C4-2B (cell line): ENCODE results near the gene DDRGK1.

ENCODE experiments used
- H3K27ac ChIP-seq: fragments of 450-650 bp; 2 replicates; pipeline ENCODE4 v1.5.1; 2017
- ZFX ChIP-seq: fragments of 450-650 bp; IDR thresholded peaks from 2 replicates; pipeline ENCODE4 v1.6.1; 2017
- TF ChIP-seq, protein P1 (sequence below): fragments of 450-650 bp; conservative IDR thresholded peaks from 2 replicates; pipeline ENCODE4 v1.5.1; 2017; ENCODE audit warnings: mild to moderate bottlenecking

Gene DDRGK1

DNA sequence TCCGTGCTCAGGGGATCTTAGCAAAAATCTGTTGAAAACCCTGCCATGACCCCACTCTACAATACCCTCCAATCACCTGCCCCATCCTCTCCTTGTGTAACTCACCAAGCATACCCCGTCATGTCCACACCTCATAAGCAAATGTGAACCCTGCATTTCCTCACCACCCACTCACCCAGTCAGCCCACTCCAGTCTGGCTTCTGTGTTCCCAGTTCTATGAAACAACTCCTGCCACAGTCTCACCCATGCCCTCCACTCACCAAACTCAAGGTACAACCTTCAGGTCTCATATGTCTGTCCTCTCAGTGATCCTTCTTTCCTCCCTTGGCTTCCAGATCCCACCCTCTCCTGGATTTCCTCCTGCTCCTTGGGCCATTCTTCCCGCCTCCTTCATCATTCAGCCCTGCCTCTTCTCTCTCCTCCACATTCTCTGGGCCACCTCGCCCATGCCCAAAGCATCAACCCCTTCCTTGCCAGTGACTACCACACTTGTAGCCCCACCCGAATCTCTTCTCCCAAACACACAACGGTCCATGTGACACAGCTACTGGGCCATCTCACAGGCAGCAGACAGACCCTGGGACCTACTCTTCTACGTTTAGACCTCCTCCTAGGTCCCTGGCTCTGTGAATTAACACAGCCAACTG lies 8.8 kb downstream of the DDRGK1 start:
- no peak overlapping the region for H3K27ac ChIP-seq
- no peak for TF ChIP-seq ZFX
- TF ChIP-seq, protein P1, sequence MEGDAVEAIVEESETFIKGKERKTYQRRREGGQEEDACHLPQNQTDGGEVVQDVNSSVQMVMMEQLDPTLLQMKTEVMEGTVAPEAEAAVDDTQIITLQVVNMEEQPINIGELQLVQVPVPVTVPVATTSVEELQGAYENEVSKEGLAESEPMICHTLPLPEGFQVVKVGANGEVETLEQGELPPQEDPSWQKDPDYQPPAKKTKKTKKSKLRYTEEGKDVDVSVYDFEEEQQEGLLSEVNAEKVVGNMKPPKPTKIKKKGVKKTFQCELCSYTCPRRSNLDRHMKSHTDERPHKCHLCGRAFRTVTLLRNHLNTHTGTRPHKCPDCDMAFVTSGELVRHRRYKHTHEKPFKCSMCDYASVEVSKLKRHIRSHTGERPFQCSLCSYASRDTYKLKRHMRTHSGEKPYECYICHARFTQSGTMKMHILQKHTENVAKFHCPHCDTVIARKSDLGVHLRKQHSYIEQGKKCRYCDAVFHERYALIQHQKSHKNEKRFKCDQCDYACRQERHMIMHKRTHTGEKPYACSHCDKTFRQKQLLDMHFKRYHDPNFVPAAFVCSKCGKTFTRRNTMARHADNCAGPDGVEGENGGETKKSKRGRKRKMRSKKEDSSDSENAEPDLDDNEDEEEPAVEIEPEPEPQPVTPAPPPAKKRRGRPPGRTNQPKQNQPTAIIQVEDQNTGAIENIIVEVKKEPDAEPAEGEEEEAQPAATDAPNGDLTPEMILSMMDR = no peak

DNA sequence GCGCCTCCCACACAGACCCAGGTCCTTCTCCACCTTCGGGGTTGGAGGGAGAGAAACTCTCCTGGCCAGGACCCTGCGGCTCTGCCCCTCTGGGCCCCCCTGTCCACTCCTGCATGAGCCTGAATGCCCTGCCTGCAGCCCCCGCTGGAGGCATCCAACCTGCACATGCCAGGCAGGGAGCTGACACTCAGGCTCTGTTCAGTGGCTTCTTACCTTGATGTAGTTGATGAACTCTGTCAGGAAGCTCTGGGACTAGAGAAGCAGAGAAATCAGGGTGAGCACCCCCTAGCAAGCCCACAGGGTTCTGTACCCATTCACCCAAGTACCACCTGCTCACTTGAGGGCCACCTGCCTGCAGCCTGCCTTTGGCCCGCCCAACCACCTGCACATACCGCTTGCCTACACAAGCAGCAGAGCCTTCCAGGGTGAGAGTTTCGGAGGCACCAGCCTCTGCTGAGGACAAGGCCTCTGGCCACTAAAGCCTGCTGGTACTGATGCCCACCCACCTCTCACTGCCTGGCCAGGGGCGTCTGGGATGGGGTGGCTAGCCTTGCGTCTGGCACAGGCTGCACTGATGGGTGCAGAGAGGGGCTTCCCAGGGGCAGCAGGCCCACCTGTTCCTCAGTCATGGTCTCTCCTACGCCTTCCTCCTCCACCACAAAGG lies 9.7 kb downstream of the DDRGK1 start:
- TF ChIP-seq ZFX = no peak
- TF ChIP-seq, protein P1 = no peak
- H3K27ac ChIP-seq = no peak overlapping the region

DNA sequence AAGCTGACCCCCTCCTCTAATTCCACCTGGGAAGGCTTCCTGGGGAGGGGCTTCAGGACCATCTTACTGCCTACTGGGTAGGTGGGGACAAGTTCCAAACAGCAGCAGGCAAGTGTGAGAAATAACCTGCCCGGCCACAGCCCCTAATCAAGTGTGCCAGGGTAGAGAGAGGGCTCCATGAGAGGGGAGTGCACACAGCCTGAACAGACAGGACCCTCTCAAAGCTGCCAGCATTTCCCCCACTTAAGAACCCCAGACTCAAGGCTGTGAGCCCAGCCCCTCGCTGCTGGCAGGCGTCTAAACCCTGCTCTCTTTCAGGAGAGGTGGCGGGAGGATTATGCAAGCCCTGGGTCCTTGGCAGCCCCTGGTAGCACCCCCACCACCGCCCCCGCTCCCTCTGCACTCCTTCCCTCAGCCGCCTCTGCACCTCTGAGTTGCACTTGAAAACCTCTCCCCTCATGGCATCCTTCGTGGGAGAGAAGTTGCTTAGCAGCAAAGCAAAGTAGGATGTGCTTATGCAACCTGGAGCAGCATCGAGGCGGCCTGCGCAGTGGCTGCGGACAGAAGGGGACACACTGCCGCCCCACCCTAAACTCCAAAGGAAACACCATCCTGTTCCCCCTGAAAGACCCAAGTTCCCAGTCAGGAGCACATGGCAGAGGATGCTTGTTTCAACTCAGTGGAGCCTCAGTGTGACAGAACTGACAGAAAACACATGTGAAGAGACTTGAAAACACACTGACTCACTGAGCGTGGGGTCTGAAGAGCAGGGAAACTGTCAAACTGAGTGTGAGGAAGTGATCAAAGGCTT lies 10.5 kb downstream of the DDRGK1 start:
- TF ChIP-seq, protein P1 = no peak
- no peak for TF ChIP-seq ZFX
- H3K27ac ChIP-seq = no peak overlapping the region

DNA sequence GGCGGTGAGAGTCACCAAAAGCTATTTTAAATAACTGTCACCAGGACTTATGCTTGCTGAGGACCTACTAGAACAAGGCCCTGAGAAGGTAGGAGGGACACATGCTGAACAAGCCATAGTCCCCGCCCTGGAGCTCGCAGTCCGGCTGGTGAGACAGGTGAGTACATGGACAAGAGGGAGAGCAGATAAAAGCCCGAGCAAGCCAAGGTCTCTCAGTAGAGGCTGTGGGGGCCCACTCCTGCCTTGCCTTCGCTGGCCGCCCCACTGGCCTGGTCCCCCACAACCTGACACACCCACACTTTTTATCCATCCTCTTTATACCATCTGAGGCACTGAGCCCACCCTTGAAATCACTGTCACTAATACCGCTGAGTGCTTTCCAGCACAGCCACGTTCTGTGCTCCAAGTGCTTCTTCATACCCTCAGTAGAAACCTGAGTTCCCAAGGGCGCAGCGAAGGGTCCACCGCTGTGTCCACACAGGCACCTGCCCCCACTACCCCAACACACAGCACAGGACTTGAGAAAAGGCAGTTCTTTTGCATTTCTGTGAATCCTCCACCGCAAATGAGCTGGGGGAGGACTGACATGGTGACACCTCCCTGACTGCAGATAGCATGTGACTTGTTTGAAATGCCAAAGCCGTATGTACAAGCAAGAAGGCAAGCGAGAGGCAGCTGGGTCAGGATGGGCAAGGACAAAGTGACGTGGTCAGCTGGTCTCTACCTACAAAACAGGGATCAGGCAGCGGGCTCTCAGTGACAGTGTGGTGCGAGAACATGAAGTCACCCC lies 12.1 kb downstream of the DDRGK1 start:
- H3K27ac ChIP-seq = no peak overlapping the region
- TF ChIP-seq, protein P1 = no peak
- TF ChIP-seq ZFX = no peak

DNA sequence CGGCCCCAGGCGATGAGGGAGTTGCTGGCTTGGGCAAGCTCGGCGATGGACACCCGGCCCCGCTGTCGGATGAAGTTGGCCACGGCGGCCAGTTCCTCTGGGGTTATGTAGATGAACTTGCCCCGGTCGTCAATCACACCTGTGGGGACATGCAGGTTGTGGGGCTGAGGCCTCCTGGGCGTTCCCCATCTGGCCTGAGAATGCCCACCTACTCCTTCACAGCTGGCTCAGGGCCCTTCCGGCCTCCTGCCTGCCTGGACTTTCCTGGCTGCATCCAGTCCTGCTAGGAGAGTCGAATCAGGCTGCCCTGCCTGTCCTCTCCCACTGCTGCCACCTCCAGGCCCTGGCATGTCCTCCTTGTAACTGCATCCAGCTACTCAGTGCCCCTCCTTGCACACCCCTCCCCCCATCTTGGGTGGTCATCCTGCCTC lies 13.8 kb downstream of the DDRGK1 start:
- no peak overlapping the region for H3K27ac ChIP-seq
- TF ChIP-seq, protein P1 = no peak
- no peak for TF ChIP-seq ZFX

DNA sequence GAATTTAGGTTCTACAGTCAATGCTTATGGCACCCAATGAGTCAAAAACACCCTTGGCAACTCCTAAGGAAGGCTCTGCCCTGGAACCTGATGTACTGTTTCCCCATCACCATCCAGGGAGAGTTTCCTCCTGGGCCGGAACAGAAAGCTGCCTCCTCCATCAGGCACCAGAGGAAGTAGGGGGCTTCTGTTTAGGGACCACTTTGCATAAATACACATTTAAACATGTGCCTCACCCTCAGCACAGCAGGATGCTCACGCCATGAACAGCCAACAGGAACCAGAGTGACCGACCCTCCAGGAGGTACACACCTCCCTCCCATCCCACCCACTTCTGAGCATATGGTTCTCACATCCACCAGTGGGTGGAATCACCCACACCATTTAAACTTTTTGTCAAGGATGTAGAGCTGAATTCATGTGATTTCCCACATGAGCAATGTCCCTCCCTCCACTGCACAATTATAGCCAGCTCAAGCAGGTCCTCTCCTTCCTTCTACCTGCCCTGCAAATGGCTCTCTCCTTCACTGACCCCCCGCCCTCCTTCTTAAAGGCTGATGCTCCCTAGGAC lies 14.8 kb downstream of the DDRGK1 start:
- no peak overlapping the region for H3K27ac ChIP-seq
- no peak for TF ChIP-seq ZFX
- TF ChIP-seq, protein P1 = no peak
